ENCODE measurements around the gene CFAP97. TPM values are rescaled to one million over a fixed set of nuclear protein-coding genes. Genes with fewer than 3 reads are reported as not detected.
"Not testable (repeated sequence)": the region's sequence is repeated elsewhere in the genome, so short reads cannot be mapped to it uniquely, and the experiment has no call there.

The CFAP97 gene
- total and polyA plus RNA-seq, 5 donors from 2014 or later: 28.3 to 87.1 (median 77.9) TPM

GRCh38 chr4:185242749-185243533 lies 39.1 kb upstream of the CFAP97 start:
- Histone ChIP-seq H3K4me1 (ENCODE audit: control insufficient read depth, insufficient read depth, low read length, poor library complexity, severe bottlenecking) (no peaks in the 10 kb centered on the region), H3K4me3 (ENCODE audit: low read depth, low read length) (no peak overlapping the region), H3K9me3 (ENCODE audit: control insufficient read depth in 2 of 2, low read length in 2 of 2) (no peaks in the 10 kb centered on the region), H3K27ac (ENCODE audit: insufficient read depth, low read length, poor library complexity, severe bottlenecking) (no peak overlapping the region), H3K36me3 (ENCODE audit: control insufficient read depth, insufficient read depth, low read length) (no peaks in the 10 kb centered on the region), H3K27me3 (ENCODE audit: control insufficient read depth, insufficient read depth, low read length) (no peaks in the 10 kb centered on the region)
- no peak overlapping the region for H3K4me3 Mint-ChIP-seq
- no peaks in the 10 kb centered on the region for H3K27me3 Mint-ChIP-seq
- H3K4me1 Mint-ChIP-seq: peaks cover 13 to 24% (median 17%) of the 10 kb centered on the region in 4 donors
- peaks cover 0 to 2% (median 0%) of the 10 kb centered on the region in 7 donors for H3K9me3 Mint-ChIP-seq
- H3K36me3 Mint-ChIP-seq: peaks cover 4% of the 10 kb centered on the region
- peak overlapping the region in 1 of 3 donors; percentile 71 for H3K27ac Mint-ChIP-seq
- DNase-seq: no peak
- no peak for ATAC-seq (ENCODE audit: low read depth in 2 of 2)

- H3K36me3 ChIP-seq (ENCODE audit: control insufficient read depth, insufficient read depth, low read length); ATAC-seq (ENCODE audit: low read depth in 2 of 2); H3K27me3 Mint-ChIP-seq; H3K4me3 ChIP-seq (ENCODE audit: low read depth, low read length); H3K27ac Mint-ChIP-seq; H3K36me3 Mint-ChIP-seq; H3K4me1 ChIP-seq (ENCODE audit: control insufficient read depth, insufficient read depth, low read length, poor library complexity, severe bottlenecking); H3K9me3 Mint-ChIP-seq; H3K27me3 ChIP-seq (ENCODE audit: control insufficient read depth, insufficient read depth, low read length); H3K4me3 Mint-ChIP-seq; H3K9me3 ChIP-seq (ENCODE audit: control insufficient read depth in 2 of 2, low read length in 2 of 2); DNase-seq; H3K27ac ChIP-seq (ENCODE audit: insufficient read depth, low read length, poor library complexity, severe bottlenecking): not testable (repeated sequence)
- peaks cover 14 to 27% (median 19%) of the 10 kb centered on the region in 4 donors for H3K4me1 Mint-ChIP-seq
Measured at GRCh38 chr4:185240486-185240885, 36.7 kb upstream of the CFAP97 start.

DNA sequence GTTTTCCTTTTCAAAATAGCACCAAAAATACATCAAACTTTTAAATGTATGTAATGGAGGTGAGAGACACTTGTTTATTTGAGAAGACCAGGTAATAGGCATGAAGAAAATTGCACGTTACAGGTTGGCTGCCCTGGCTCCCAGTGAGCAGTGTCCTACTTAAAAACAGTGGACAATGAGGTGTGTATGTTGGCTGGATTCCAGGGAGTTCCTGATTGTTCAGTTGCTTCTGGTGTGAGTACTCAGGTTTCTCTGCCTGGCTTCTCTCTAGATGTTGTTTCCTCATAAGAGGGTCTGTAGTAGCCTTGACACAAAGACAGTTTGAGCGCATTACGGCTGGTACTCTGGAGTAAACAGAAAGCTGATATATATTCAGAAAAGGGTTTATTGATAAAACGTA lies 35.0 kb upstream of the CFAP97 start:
- ATAC-seq (ENCODE audit: low read depth in 2 of 2): no peak

GRCh38 chr4:185238215-185238681 lies 34.4 kb upstream of the CFAP97 start:
- Mint-ChIP-seq H3K27me3 (no peaks in the 10 kb centered on the region), H3K9me3 (no peaks in the 10 kb centered on the region), H3K36me3 (no peaks in the 10 kb centered on the region), H3K4me1 (peaks cover 15 to 23% (median 21%) of the 10 kb centered on the region in 4 donors), H3K27ac (peak overlapping the region; percentile 9 to 31 (median 28)), H3K4me3 (no peak overlapping the region)
- Histone ChIP-seq H3K36me3 (ENCODE audit: control insufficient read depth, insufficient read depth, low read length) (no peaks in the 10 kb centered on the region), H3K9me3 (ENCODE audit: control insufficient read depth in 2 of 2, low read length in 2 of 2) (no peaks in the 10 kb centered on the region), H3K4me3 (ENCODE audit: low read depth, low read length) (no peak overlapping the region), H3K4me1 (ENCODE audit: control insufficient read depth, insufficient read depth, low read length, poor library complexity, severe bottlenecking) (no peaks in the 10 kb centered on the region), H3K27me3 (ENCODE audit: control insufficient read depth, insufficient read depth, low read length) (no peaks in the 10 kb centered on the region), H3K27ac (ENCODE audit: insufficient read depth, low read length, poor library complexity, severe bottlenecking) (no peak overlapping the region)
- ATAC-seq (ENCODE audit: low read depth in 2 of 2) (no peak), DNase-seq (no peak)

More for the DNA sequence above, 35.0 kb upstream of the CFAP97 start:
- H3K4me1 Mint-ChIP-seq: peaks cover 15 to 27% (median 21%) of the 10 kb centered on the region in 4 donors
- Histone ChIP-seq H3K4me3 (ENCODE audit: low read depth, low read length) (no peak overlapping the region), H3K9me3 (ENCODE audit: control insufficient read depth in 2 of 2, low read length in 2 of 2) (no peaks in the 10 kb centered on the region), H3K36me3 (ENCODE audit: control insufficient read depth, insufficient read depth, low read length) (no peaks in the 10 kb centered on the region), H3K27me3 (ENCODE audit: control insufficient read depth, insufficient read depth, low read length) (no peaks in the 10 kb centered on the region), H3K27ac (ENCODE audit: insufficient read depth, low read length, poor library complexity, severe bottlenecking) (no peak overlapping the region), H3K4me1 (ENCODE audit: control insufficient read depth, insufficient read depth, low read length, poor library complexity, severe bottlenecking) (no peaks in the 10 kb centered on the region)
- H3K27ac Mint-ChIP-seq: no peak overlapping the region
- no peak overlapping the region for H3K4me3 Mint-ChIP-seq
- no peak for DNase-seq
- H3K27me3 Mint-ChIP-seq: no peaks in the 10 kb centered on the region
- no peaks in the 10 kb centered on the region for H3K36me3 Mint-ChIP-seq
- peaks cover 0 to 1% (median 0%) of the 10 kb centered on the region in 7 donors for H3K9me3 Mint-ChIP-seq

- H3K27me3 Mint-ChIP-seq: no peaks in the 10 kb centered on the region
- no peaks in the 10 kb centered on the region for H3K9me3 Mint-ChIP-seq
- no peak overlapping the region for H3K4me3 ChIP-seq (ENCODE audit: low read depth, low read length)
- H3K36me3 Mint-ChIP-seq: peaks cover 2% of the 10 kb centered on the region
- no peak for ATAC-seq (ENCODE audit: low read depth in 2 of 2)
- H3K4me3 Mint-ChIP-seq: peak overlapping the region in 1 of 4 donors; percentile 21
- H3K4me1 ChIP-seq (ENCODE audit: control insufficient read depth, insufficient read depth, low read length, poor library complexity, severe bottlenecking): no peaks in the 10 kb centered on the region
- no peak for DNase-seq
- H3K4me1 Mint-ChIP-seq: peaks cover 19 to 27% (median 25%) of the 10 kb centered on the region in 4 donors
- no peaks in the 10 kb centered on the region for H3K9me3 ChIP-seq (ENCODE audit: control insufficient read depth in 2 of 2, low read length in 2 of 2)
- no peak overlapping the region for H3K27ac ChIP-seq (ENCODE audit: insufficient read depth, low read length, poor library complexity, severe bottlenecking)
- H3K27me3 ChIP-seq (ENCODE audit: control insufficient read depth, insufficient read depth, low read length): no peaks in the 10 kb centered on the region
- no peaks in the 10 kb centered on the region for H3K36me3 ChIP-seq (ENCODE audit: control insufficient read depth, insufficient read depth, low read length)
- no peak overlapping the region for H3K27ac Mint-ChIP-seq
Measured at GRCh38 chr4:185237175-185237574, 33.4 kb upstream of the CFAP97 start.

DNA sequence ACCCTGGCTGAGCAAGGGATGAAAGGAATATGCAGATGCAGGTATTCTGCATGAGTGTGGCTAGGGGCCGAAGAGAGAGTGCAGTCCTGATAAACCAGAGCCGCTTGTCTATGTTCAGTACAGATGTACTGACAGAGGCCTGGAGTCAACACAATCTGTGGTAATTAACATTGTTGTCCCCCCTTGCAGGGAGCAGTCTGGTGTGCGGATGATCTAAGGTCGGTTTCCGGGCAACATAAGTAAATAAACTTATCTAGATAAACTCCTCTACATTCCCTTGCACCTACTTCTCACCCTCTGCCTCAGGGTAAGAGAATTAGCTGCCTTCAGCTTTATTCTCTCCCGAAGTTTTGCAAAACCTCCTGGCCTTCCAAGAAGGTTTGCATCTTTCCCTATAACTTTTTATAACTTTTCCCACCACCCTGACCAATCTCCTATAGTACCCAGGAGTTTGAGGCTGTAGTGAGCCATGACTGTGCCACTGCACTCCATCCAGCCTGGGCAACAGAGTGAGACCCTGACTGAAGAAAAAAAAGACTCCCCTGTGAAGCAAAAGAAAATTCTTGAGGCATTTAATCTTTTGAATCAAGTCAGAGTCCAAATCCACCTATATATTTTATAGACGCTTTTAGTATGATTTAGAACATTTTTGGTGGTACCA lies 32.2 kb upstream of the CFAP97 start:
- no peaks in the 10 kb centered on the region for H3K4me1 ChIP-seq (ENCODE audit: control insufficient read depth, insufficient read depth, low read length, poor library complexity, severe bottlenecking)
- Mint-ChIP-seq H3K4me1 (peaks cover 21 to 32% (median 25%) of the 10 kb centered on the region in 4 donors), H3K27me3 (no peaks in the 10 kb centered on the region), H3K36me3 (peaks cover 8% of the 10 kb centered on the region), H3K27ac (peak overlapping the region in 2 of 3 donors; percentile 51 to 60), H3K9me3 (no peaks in the 10 kb centered on the region), H3K4me3 (no peak overlapping the region)
- no peak overlapping the region for H3K27ac ChIP-seq (ENCODE audit: insufficient read depth, low read length, poor library complexity, severe bottlenecking)
- H3K27me3 ChIP-seq (ENCODE audit: control insufficient read depth, insufficient read depth, low read length): no peaks in the 10 kb centered on the region
- ATAC-seq (ENCODE audit: low read depth in 2 of 2) (no peak), DNase-seq (no peak)
- no peaks in the 10 kb centered on the region for H3K9me3 ChIP-seq (ENCODE audit: control insufficient read depth in 2 of 2, low read length in 2 of 2)
- H3K4me3 ChIP-seq (ENCODE audit: low read depth, low read length): no peak overlapping the region
- H3K36me3 ChIP-seq (ENCODE audit: control insufficient read depth, insufficient read depth, low read length): no peaks in the 10 kb centered on the region

GRCh38 chr4:185235119-185235842 lies 31.5 kb upstream of the CFAP97 start:
- DNase-seq (no peak), ATAC-seq (ENCODE audit: low read depth in 2 of 2) (no peak)
- no peaks in the 10 kb centered on the region for H3K4me1 ChIP-seq (ENCODE audit: control insufficient read depth, insufficient read depth, low read length, poor library complexity, severe bottlenecking)
- no peaks in the 10 kb centered on the region for H3K36me3 ChIP-seq (ENCODE audit: control insufficient read depth, insufficient read depth, low read length)
- peaks cover 8% of the 10 kb centered on the region for H3K36me3 Mint-ChIP-seq
- peak overlapping the region in 1 of 3 donors; percentile 51 for H3K27ac Mint-ChIP-seq
- peaks cover 21 to 32% (median 25%) of the 10 kb centered on the region in 4 donors for H3K4me1 Mint-ChIP-seq
- H3K27me3 Mint-ChIP-seq: no peaks in the 10 kb centered on the region
- H3K9me3 ChIP-seq (ENCODE audit: control insufficient read depth in 2 of 2, low read length in 2 of 2): no peaks in the 10 kb centered on the region
- no peak overlapping the region for H3K4me3 Mint-ChIP-seq
- H3K4me3 ChIP-seq (ENCODE audit: low read depth, low read length): no peak overlapping the region
- no peaks in the 10 kb centered on the region for H3K9me3 Mint-ChIP-seq
- no peak overlapping the region for H3K27ac ChIP-seq (ENCODE audit: insufficient read depth, low read length, poor library complexity, severe bottlenecking)
- H3K27me3 ChIP-seq (ENCODE audit: control insufficient read depth, insufficient read depth, low read length): no peaks in the 10 kb centered on the region

Measured in CD4-positive, CD25-positive, alpha-beta regulatory T cell (primary cell).